Urinary bladder (tissue), 4 donors: ENCODE measurements around the gene SUGP1. TPM values are rescaled to one million over a fixed set of nuclear protein-coding genes. Genes with fewer than 3 reads are reported as not detected.
"Not testable (repeated sequence)": the region's sequence is repeated elsewhere in the genome, so short reads cannot be mapped to it uniquely, and the experiment has no call there.

ENCODE experiments used
- DNase-seq: peaks from one replicate; pipeline ENCODE4 v3.0.0-alpha.2; 2015; ENCODE audit errors: extremely low spot score
- H3K27ac ChIP-seq: one replicate; pipeline ENCODE4 v1.5.1; 2013; ENCODE audit warnings: low read depth, mild to moderate bottlenecking, moderate library complexity
- H3K36me3 ChIP-seq: one replicate; pipeline ENCODE4 v1.6.1; 2013; ENCODE audit warnings: mild to moderate bottlenecking, moderate library complexity; ENCODE audit not compliant: insufficient read depth
- H3K4me1 ChIP-seq: one replicate; pipeline ENCODE4 v1.6.1; 2013; ENCODE audit warnings: mild to moderate bottlenecking, moderate library complexity; ENCODE audit not compliant: insufficient read depth
- H3K4me3 ChIP-seq: one replicate; pipeline ENCODE4 v1.5.1; 2013; ENCODE audit warnings: low read depth, low read length
- WGBS: extraction: QIAGEN DNeasy Blood & Tissue Kit; methylation state at CpG from one replicate; pipeline ENCODE4 v1.1.7; 2013; 5-methylcytosine and 5-hydroxymethylcytosine counted together
- polyA plus RNA-seq: library from polyadenylated mRNA; stranded (reverse); fragments of 200-250 nt; gene quantifications from one replicate; pipeline ENCODE4 v1.2.3, GENCODE V29; 2013
- total RNA-seq: library from RNA; depleted of rRNA; stranded (reverse); fragments of >200 nt; gene quantifications from one replicate; pipeline ENCODE4 v1.2.3, GENCODE V29; 2014
- donor health status: healthy with polysubstance abuse.
- donor health status: healthy.

Gene SUGP1, protein sequence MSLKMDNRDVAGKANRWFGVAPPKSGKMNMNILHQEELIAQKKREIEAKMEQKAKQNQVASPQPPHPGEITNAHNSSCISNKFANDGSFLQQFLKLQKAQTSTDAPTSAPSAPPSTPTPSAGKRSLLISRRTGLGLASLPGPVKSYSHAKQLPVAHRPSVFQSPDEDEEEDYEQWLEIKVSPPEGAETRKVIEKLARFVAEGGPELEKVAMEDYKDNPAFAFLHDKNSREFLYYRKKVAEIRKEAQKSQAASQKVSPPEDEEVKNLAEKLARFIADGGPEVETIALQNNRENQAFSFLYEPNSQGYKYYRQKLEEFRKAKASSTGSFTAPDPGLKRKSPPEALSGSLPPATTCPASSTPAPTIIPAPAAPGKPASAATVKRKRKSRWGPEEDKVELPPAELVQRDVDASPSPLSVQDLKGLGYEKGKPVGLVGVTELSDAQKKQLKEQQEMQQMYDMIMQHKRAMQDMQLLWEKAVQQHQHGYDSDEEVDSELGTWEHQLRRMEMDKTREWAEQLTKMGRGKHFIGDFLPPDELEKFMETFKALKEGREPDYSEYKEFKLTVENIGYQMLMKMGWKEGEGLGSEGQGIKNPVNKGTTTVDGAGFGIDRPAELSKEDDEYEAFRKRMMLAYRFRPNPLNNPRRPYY
- total RNA-seq: 13.5 TPM
- 34.7 TPM for polyA plus RNA-seq

DNA sequence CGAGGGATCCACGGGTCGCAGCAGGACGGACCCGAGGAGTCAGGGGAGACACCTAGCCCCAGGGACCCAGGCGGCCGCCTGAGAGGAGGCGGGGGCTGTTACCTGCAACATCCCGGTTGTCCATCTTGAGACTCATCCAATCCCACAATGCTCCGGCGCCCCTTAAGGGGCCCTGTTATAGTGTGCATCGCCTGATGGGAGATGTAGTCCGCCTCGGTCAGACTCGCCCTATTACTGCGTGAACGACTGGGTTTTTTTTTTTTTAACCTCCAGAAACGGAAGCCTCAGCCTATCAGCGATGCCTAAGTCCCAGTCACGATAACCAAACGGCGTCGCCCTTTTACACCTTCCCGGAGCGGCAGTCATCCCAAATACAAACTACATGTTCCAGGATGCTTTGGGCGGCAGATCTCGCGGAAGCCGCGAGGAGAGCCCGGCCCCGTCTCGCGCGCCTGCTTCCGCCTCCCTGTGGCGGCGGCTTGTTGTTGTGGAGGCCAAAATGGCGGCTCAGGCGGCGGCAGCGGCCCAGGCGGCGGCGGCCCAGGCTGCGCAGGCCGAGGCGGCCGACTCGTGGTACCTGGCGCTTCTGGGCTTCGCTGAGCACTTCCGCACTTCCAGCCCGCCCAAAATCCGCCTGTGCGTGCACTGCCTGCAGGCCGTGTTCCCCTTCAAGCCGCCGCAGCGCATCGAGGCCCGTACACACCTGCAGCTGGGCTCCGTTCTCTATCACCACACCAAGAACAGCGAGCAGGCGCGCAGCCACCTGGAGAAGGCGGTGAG, at the start of gene SUGP1, which contains the start of gene MAU2:
Gene SUGP1, minus strand, starts transcription at position 149 of the 780 bp plus-strand sequence. Its CDS starts 13 bp downstream, at position 136.
Gene MAU2, plus strand, starts transcription at position 469 of the 780 bp plus-strand sequence. Its CDS starts 31 bp downstream, at position 500.
- peaks cover 2% of the 10 kb centered on the region for H3K4me1 ChIP-seq
- no peaks in the 10 kb centered on the region for H3K36me3 ChIP-seq
- DNase-seq: peak; percentile 86
- under 1% methylated on average over 67 of the region's 67 CpGs for WGBS
- H3K4me3 ChIP-seq: peak within 1 kb of the TSS; percentile 100
- peak within 1 kb of the TSS; percentile 93 for H3K27ac ChIP-seq

- H3K4me1 ChIP-seq: no peaks in the 10 kb centered on the region
- DNase-seq: no peak
- no peak overlapping the region for H3K27ac ChIP-seq
- no peaks in the 10 kb centered on the region for H3K36me3 ChIP-seq
- H3K4me3 ChIP-seq: no peak overlapping the region
- 81% methylated on average over 7 of the region's 7 CpGs for WGBS
Observed at GRCh38 chr19:19368087-19368486, 47.8 kb upstream of the SUGP1 start.

- Histone ChIP-seq H3K4me3 (no peak overlapping the region), H3K27ac (no peak overlapping the region), H3K36me3 (no peaks in the 10 kb centered on the region), H3K4me1 (no peaks in the 10 kb centered on the region)
- WGBS: 47% methylated on average over 18 of the region's 18 CpGs
- no peak for DNase-seq
Observed at GRCh38 chr19:19366434-19367396, 46.4 kb upstream of the SUGP1 start.

GRCh38 chr19:19362075-19362474, 41.8 kb upstream of the SUGP1 start:
- DNase-seq: no peak
- WGBS: 90% methylated on average over 4 of the region's 4 CpGs
- Histone ChIP-seq H3K27ac (no peak overlapping the region), H3K4me3 (no peak overlapping the region), H3K36me3 (no peaks in the 10 kb centered on the region), H3K4me1 (no peaks in the 10 kb centered on the region)

DNA sequence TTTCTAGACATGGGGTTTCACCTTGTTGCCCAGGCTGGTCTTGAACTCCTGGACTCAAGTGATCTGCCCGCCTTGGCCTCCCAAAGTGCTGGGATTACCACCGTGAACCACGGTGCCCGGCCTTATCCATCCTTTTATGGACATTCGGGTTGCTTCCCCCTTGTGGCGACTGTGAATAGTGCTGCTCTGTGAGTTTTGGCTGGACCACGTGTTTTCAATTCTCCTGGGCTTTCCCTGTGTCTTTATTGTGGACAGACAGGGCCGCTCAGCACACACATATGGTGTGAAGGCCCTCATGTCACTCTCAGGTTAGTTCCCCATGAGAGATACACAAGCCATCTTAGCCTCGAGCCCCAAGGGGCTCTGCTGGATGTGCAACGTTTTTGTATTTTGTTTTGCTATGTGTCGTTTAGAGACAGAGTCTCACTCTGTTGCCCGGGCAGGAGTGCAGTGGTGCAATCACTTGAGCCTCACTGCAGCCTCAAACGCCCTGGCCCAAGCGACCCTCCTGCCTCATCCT, 40.8 kb upstream of the SUGP1 start:
- Histone ChIP-seq H3K4me3 (no peak overlapping the region), H3K4me1 (no peaks in the 10 kb centered on the region), H3K36me3 (no peaks in the 10 kb centered on the region), H3K27ac (no peak overlapping the region)
- WGBS: 10% methylated on average over 14 of the region's 14 CpGs
- no peak for DNase-seq

DNA sequence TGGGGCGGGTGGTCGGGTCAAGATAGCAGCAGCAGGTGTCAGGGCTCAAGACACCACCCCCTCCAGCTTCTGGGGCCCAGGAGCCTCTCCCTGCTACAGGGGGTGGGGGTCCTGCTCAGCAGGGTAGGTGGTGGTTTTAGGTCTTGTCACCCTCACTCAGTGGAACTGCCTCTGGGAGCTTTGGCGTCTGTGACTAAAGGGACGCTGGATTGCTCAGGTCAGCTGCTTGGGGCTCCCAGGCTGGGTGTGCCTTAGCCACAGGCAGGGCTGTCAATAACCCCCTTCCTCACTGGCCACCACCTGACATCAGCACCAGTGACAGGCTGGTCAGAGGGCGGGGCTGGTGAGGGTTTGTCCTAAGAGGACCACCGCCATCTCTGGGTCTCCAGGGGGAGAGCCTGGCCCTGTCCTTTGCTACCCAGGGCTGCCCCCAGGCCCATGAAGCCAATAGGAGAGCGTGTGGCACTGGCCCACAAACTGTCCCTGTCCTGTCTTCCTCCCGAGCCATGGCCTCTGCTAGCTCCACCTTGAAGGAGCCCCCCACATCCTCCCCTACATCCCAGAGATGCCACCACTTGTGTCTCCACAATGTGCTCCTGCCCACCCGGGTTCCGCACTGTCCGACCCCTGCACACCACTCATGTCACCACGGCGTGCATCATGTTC, 36.7 kb upstream of the SUGP1 start:
- H3K36me3 ChIP-seq: no peaks in the 10 kb centered on the region
- no peak overlapping the region for H3K4me3 ChIP-seq
- H3K4me1 ChIP-seq: no peaks in the 10 kb centered on the region
- H3K27ac ChIP-seq: no peak overlapping the region
- 91% methylated on average over 13 of the region's 13 CpGs for WGBS
- no peak for DNase-seq

DNA sequence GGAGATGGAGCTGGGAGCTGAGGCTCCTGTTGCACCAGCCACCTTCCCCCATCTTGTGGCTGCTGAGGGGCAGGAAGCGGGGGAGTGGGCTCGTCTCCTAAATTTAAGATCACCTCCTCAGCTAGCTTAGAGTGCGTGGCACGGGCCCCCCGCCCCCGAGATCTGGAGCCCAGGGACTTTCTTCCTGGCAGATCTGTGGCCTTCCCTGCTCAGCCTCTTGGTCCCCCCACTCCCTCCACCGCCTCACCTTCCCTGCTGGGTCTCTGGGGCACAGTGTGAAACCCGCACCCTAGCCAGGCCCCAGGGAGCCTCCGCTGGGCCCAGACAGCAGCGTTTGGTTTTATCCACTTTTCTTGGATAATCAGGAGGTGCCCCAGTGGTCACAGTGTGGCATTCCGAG, 36.2 kb upstream of the SUGP1 start:
- Histone ChIP-seq H3K4me1 (no peaks in the 10 kb centered on the region), H3K36me3 (no peaks in the 10 kb centered on the region), H3K4me3 (no peak overlapping the region), H3K27ac (no peak overlapping the region)
- no peak for DNase-seq
- WGBS: 94% methylated on average over 11 of the region's 11 CpGs

DNA sequence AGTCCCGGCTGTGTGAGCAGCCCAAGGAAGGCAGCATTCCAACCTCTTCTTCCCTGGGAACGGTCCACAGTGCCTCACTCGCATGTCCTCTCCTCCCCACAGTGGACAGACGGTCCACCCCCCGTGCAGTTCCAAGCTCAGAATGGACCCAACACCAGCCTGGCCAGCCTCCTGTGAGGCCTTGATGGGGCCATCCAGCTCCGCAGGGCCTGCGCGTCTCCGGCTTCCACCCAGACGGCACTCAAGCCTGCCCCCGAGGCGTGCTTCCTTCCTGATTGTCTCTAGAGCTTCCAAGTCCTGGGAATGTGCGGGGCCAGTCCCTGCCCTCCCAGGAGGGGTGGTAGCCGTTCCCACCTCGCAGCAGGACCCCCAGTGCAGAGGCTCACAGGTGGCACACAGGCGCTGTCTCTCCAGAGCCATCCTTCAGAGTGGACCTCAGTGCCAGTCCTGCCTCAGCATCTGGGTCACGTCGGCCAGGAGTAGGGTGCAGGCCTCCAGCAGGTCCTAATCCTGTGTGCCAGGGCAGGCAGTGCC, 35.4 kb upstream of the SUGP1 start:
- Histone ChIP-seq H3K4me1 (no peaks in the 10 kb centered on the region), H3K27ac (no peak overlapping the region)
- 89% methylated on average over 18 of the region's 18 CpGs for whole genome bisulfite sequencing

GRCh38 chr19:19354932-19355331, 34.6 kb upstream of the SUGP1 start:
- H3K4me3 ChIP-seq: no peak overlapping the region
- H3K36me3 ChIP-seq: no peaks in the 10 kb centered on the region
- no peak for DNase-seq
- H3K27ac ChIP-seq: no peak overlapping the region
- WGBS: 94% methylated on average over 11 of the region's 11 CpGs
- no peaks in the 10 kb centered on the region for H3K4me1 ChIP-seq

More for the DNA sequence above, 35.4 kb upstream of the SUGP1 start:
- Histone ChIP-seq H3K36me3 (no peaks in the 10 kb centered on the region), H3K4me3 (no peak overlapping the region)
- no peak for DNase-seq

- Histone ChIP-seq H3K36me3 (peaks cover 2% of the 10 kb centered on the region), H3K27ac (no peak overlapping the region), H3K4me3 (no peak overlapping the region), H3K4me1 (no peaks in the 10 kb centered on the region)
- 93% methylated on average over 5 of the region's 5 CpGs for WGBS
- DNase-seq: no peak
Observed at GRCh38 chr19:19354007-19354406, 33.7 kb upstream of the SUGP1 start.

DNA sequence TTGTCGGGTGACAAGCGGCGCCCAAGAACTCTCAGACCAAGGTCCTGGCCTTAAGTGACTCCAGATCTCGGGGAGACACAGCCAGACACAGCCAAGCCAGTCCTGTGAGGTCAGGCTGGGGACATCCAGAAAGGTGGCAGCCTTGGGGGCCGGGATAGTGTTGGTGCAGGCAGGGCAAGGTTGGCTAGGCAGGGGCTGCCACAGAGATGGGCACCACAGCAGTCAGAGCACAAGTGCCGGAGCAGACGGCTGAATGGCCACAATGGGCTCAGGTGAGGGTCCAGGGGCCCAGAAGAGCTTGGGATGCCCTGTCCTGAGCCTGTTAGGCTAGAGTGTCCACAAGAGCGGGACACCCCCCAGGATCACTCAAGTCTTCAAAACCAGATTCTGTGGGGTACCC, 32.5 kb upstream of the SUGP1 start:
- no peak for DNase-seq
- peaks cover 4% of the 10 kb centered on the region for H3K36me3 ChIP-seq
- no peak overlapping the region for H3K4me3 ChIP-seq
- WGBS: 98% methylated on average over 8 of the region's 8 CpGs
- no peak overlapping the region for H3K27ac ChIP-seq
- no peaks in the 10 kb centered on the region for H3K4me1 ChIP-seq

GRCh38 chr19:19350756-19351155, 30.4 kb upstream of the SUGP1 start:
- not testable (repeated sequence) for DNase-seq, H3K4me3 ChIP-seq, H3K27ac ChIP-seq, H3K36me3 ChIP-seq, H3K4me1 ChIP-seq
- 94% methylated on average over 8 of the region's 8 CpGs for WGBS
